Stimulated activated CD4-positive, alpha-beta T cell treated with anti-CD3 and anti-CD28 coated beads, Interleukin-1b, Interleukin-23, amount 100 ng/mL, for 48 hours (primary cell): ENCODE results near the gene VDAC2.
"Not testable (repeated sequence)": the region's sequence is repeated elsewhere in the genome, so short reads cannot be mapped to it uniquely, and the experiment has no call there.

Source experiments
- DNase-seq: peaks from one replicate; pipeline ENCODE4 v3.0.0-alpha.2; 2020

Gene VDAC2

GRCh38 chr10:75201793-75202307, 8.7 kb upstream of the VDAC2 start:
- DNase-seq = no peak

GRCh38 chr10:75202321-75203045, 8.1 kb upstream of the VDAC2 start:
- DNase-seq = no peak

GRCh38 chr10:75203046-75203620, 7.5 kb upstream of the VDAC2 start:
- not testable (repeated sequence) for DNase-seq

GRCh38 chr10:75203724-75204123, 6.9 kb upstream of the VDAC2 start:
- no peak for DNase-seq

GRCh38 chr10:75205908-75206307, 4.7 kb upstream of the VDAC2 start:
- DNase-seq = no peak

- DNase-seq = not testable (repeated sequence)
Measured at GRCh38 chr10:75206638-75207037, 4.0 kb upstream of the VDAC2 start.

GRCh38 chr10:75207079-75207856, 3.3 kb upstream of the VDAC2 start:
- DNase-seq = no peak

GRCh38 chr10:75207857-75208144, 2.8 kb upstream of the VDAC2 start:
- DNase-seq = no peak

- peak; percentile 30 for DNase-seq
Measured at GRCh38 chr10:75208181-75208580, 2.4 kb upstream of the VDAC2 start.

- peak; percentile 8 for DNase-seq
Measured at GRCh38 chr10:75209086-75209920, 1.3 kb upstream of the VDAC2 start.

GRCh38 chr10:75209921-75210281, 695 bp upstream of the VDAC2 start:
- DNase-seq = peak; percentile 77

- peak; percentile 48 for DNase-seq
Measured at GRCh38 chr10:75211007-75211691, 553 bp downstream of the VDAC2 start.

GRCh38 chr10:75212343-75212742, 1.7 kb downstream of the VDAC2 start:
- no peak for DNase-seq

GRCh38 chr10:75220274-75220673, 9.7 kb downstream of the VDAC2 start:
- no peak for DNase-seq

GRCh38 chr10:75221492-75221891, 10.9 kb downstream of the VDAC2 start:
- not testable (repeated sequence) for DNase-seq

- no peak for DNase-seq
Measured at GRCh38 chr10:75223507-75223906, 12.9 kb downstream of the VDAC2 start.

- DNase-seq = no peak
Measured at GRCh38 chr10:75226095-75226494, 15.5 kb downstream of the VDAC2 start.

GRCh38 chr10:75226656-75227055, 16.1 kb downstream of the VDAC2 start:
- no peak for DNase-seq

- no peak for DNase-seq
Measured at GRCh38 chr10:75228278-75228677, 17.7 kb downstream of the VDAC2 start.

GRCh38 chr10:75228834-75229233, 18.2 kb downstream of the VDAC2 start:
- DNase-seq = no peak

GRCh38 chr10:75229971-75230370, 19.4 kb downstream of the VDAC2 start:
- DNase-seq = no peak

- DNase-seq = peak; percentile 95
Measured at GRCh38 chr10:75230600-75231038, 20.0 kb downstream of the VDAC2 start.
